ENCODE measurements around the gene GPX8.

The GPX8 gene

GRCh38 chr5:55187370-55187769 lies 27.4 kb downstream of the GPX8 start:
- TF ChIP-seq GATA3 (IDR thresholded peaks at IDR 0.05; ENCODE audit: low read depth, low read length) (no peak), GATA2 (IDR thresholded peaks at IDR 0.05; ENCODE audit: low read depth, low read length) (no peak)

GRCh38 chr5:55188656-55189540 lies 28.9 kb downstream of the GPX8 start:
- TF ChIP-seq GATA3 (IDR thresholded peaks at IDR 0.05; ENCODE audit: low read depth, low read length) (no peak), GATA2 (IDR thresholded peaks at IDR 0.05; ENCODE audit: low read depth, low read length) (no peak)

DNA sequence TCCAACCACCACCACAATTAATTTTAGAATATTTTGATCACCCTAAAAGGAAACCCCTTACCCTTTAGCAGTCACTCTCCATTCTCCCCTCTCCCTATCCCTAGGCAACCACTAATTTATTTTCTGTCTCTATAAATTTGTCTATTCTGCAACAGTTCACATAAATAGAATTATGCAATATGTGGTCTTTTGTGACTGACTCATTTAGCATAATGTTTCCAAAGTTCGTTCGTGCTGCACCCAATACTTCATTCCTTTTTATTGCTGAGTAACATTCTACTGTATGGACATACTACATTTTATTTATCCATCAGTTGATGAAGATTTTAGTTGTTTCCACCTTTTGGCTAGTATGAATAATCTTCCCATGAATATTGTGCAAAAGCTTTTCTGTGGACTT lies 31.2 kb downstream of the GPX8 start:
- TF ChIP-seq GATA3 (IDR thresholded peaks at IDR 0.05; ENCODE audit: low read depth, low read length) (no peak), GATA2 (IDR thresholded peaks at IDR 0.05; ENCODE audit: low read depth, low read length) (no peak)

GRCh38 chr5:55205001-55205400 lies 45.0 kb downstream of the GPX8 start:
- no peak for TF ChIP-seq GATA2 (IDR thresholded peaks at IDR 0.05; ENCODE audit: low read depth, low read length)
- no peak for TF ChIP-seq GATA3 (IDR thresholded peaks at IDR 0.05; ENCODE audit: low read depth, low read length)

DNA sequence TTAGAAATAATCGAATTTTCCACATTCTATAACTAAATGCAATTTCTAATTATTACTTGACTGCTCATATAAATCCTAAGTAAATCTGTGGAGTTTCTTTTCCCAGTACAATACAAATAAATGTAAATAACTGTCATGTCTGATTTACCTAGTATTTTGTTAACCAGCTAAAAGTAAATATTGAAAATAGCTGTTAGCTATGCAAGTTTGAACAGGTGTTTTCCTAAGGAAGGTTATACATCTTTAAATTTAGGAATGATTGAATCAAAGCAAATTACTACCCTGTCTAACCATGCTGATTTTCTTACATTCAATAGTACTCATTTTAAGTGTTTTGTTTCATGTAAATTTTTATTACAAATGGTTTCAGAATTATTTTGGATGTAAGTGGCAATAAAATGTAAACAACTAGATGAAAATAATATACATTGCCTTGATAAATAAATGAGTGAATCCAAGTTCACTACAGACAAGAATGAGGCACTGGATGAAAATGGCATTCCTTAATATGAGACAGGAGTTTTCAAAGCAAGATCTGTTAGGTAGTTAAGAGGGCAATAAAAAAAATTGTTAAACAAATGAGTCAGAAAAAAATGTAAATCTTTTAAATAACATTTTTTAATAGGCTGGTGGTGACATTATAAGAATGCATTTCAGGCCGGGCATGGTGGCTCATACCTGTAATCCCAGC lies 51.4 kb downstream of the GPX8 start:
- no peak for TF ChIP-seq GATA3 (IDR thresholded peaks at IDR 0.05; ENCODE audit: low read depth, low read length)
- TF ChIP-seq GATA2 (IDR thresholded peaks at IDR 0.05; ENCODE audit: low read depth, low read length): no peak

Measured in SH-SY5Y (cell line).